Parathyroid adenoma (tissue), 2 donors: Measurements from ENCODE around the gene SEMA5B.
A peak's percentile ranks its signal among the peaks of the same experiment; 100 is the strongest.

Experiments
- H2AFZ ChIP-seq: fragments of 300-600 bp; sonication (generic); one replicate; pipeline ENCODE4 v1.7.0; 2017; ENCODE audit warnings: antibody characterized with exemption, mild to moderate bottlenecking
- H3K27ac ChIP-seq: fragments of 300-600 bp; sonication (generic); one replicate; pipeline ENCODE4 v1.7.0; 2017
- H3K27me3 ChIP-seq: fragments of 300-600 bp; sonication (generic); one replicate; pipeline ENCODE4 v1.7.0; 2017; ENCODE audit warnings: low read length; ENCODE audit not compliant: control insufficient read depth, insufficient read depth
- H3K36me3 ChIP-seq: fragments of 300-600 bp; sonication (generic); one replicate; pipeline ENCODE4 v1.7.0; 2017; ENCODE audit warnings: low read length; ENCODE audit not compliant: control insufficient read depth, insufficient read depth
- H3K4me1 ChIP-seq: fragments of 300-600 bp; sonication (generic); one replicate; pipeline ENCODE4 v1.7.0; 2017; ENCODE audit warnings: control low read depth
- H3K4me2 ChIP-seq: fragments of 300-600 bp; sonication (generic); one replicate; pipeline ENCODE4 v1.7.0; 2017; ENCODE audit warnings: low read length
- H3K4me3 ChIP-seq: fragments of 300-600 bp; sonication (generic); one replicate; pipeline ENCODE4 v1.7.0; 2017; ENCODE audit warnings: low read depth, low read length
- H3K79me2 ChIP-seq: fragments of 300-600 bp; sonication (generic); one replicate; pipeline ENCODE4 v1.7.0; 2017; ENCODE audit warnings: control low read depth
- H3K9ac ChIP-seq: fragments of 300-600 bp; sonication (generic); one replicate; pipeline ENCODE4 v1.7.0; 2017; ENCODE audit warnings: mild to moderate bottlenecking
- H3K9me3 ChIP-seq: fragments of 300-600 bp; sonication (generic); one replicate; pipeline ENCODE4 v1.7.0; 2017; ENCODE audit warnings: low read length; ENCODE audit not compliant: control insufficient read depth
- TF ChIP-seq, protein P1 (sequence below): fragments of 300-600 bp; sonication (generic); IDR thresholded peaks from one replicate; pipeline ENCODE4 v1.7.0; 2017; ENCODE audit warnings: antibody characterized with exemption, mild to moderate bottlenecking
- donor health status: primary hyperparathyroidism.

The SEMA5B gene

GRCh38 chr3:123075359-123075758 is 47.8 kb upstream of the SEMA5B start:
- Histone ChIP-seq H3K27ac (no peak overlapping the region), H3K36me3 (no peaks in the 10 kb centered on the region), H3K4me2 (no peak overlapping the region), H3K79me2 (peaks cover 7% of the 10 kb centered on the region), H3K27me3 (no peaks in the 10 kb centered on the region), H3K4me1 (peaks cover 16% of the 10 kb centered on the region), H3K4me3 (no peak overlapping the region), H3K9ac (no peak overlapping the region), H2AFZ (no peak overlapping the region), H3K9me3 (no peaks in the 10 kb centered on the region)
- TF ChIP-seq, protein P1, sequence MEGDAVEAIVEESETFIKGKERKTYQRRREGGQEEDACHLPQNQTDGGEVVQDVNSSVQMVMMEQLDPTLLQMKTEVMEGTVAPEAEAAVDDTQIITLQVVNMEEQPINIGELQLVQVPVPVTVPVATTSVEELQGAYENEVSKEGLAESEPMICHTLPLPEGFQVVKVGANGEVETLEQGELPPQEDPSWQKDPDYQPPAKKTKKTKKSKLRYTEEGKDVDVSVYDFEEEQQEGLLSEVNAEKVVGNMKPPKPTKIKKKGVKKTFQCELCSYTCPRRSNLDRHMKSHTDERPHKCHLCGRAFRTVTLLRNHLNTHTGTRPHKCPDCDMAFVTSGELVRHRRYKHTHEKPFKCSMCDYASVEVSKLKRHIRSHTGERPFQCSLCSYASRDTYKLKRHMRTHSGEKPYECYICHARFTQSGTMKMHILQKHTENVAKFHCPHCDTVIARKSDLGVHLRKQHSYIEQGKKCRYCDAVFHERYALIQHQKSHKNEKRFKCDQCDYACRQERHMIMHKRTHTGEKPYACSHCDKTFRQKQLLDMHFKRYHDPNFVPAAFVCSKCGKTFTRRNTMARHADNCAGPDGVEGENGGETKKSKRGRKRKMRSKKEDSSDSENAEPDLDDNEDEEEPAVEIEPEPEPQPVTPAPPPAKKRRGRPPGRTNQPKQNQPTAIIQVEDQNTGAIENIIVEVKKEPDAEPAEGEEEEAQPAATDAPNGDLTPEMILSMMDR = no peak

DNA sequence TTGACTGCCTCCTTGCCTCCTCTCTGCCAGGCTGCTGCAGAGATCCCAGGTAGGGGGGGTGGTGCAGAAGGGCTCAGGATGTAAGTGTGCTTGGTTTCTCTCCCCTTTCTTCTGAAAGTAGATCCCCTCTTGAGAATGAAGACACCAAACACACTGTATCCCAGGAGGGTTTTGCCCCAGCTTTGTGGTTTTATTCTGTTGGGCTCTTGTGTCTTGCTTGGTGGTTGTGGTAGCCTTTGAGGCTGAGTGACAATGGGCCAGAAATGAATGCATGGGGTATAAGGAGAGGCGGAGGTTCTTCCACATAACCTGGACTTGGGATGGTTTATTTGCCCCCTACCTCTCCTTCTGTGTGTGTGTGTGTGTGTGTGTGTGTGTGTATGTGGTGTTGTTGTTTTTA is 45.0 kb upstream of the SEMA5B start:
- Histone ChIP-seq H3K9me3 (no peaks in the 10 kb centered on the region), H2AFZ (no peak overlapping the region), H3K4me3 (no peak overlapping the region), H3K79me2 (peaks cover 5% of the 10 kb centered on the region), H3K36me3 (no peaks in the 10 kb centered on the region), H3K27ac (no peak overlapping the region), H3K4me2 (peak overlapping the region; percentile 25), H3K9ac (no peak overlapping the region), H3K4me1 (peaks cover 16% of the 10 kb centered on the region), H3K27me3 (no peaks in the 10 kb centered on the region)
- TF ChIP-seq, protein P1 = no peak

GRCh38 chr3:123072152-123072551 is 44.6 kb upstream of the SEMA5B start:
- Histone ChIP-seq H2AFZ (no peak overlapping the region), H3K27ac (no peak overlapping the region), H3K36me3 (no peaks in the 10 kb centered on the region), H3K4me3 (no peak overlapping the region), H3K4me1 (peaks cover 16% of the 10 kb centered on the region), H3K27me3 (no peaks in the 10 kb centered on the region), H3K9me3 (no peaks in the 10 kb centered on the region), H3K4me2 (peak overlapping the region; percentile 25), H3K9ac (no peak overlapping the region), H3K79me2 (peaks cover 8% of the 10 kb centered on the region)
- TF ChIP-seq, protein P1 = no peak

DNA sequence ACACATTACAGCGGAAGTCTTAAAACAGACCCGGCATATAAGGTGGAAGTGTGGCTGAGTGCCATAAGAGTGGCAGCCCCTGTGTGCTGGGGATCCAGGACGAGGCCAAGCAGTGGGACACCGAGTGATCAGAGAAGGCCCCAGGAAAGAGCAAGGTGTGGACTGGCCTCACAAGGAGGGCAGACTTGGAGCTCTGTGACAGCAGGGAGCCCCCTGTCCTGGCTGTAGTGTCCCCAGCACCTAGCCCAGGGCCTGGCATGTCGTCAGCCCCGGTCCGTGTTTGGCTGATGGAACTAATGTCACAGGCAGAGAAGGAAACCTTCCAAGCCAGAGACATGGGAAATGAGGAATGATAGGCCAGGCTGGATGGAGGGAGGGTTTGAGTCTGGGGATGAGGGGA is 44.0 kb upstream of the SEMA5B start:
- Histone ChIP-seq H3K27me3 (no peaks in the 10 kb centered on the region), H3K79me2 (peaks cover 10% of the 10 kb centered on the region), H3K4me2 (peak overlapping the region; percentile 51), H3K27ac (no peak overlapping the region), H3K36me3 (no peaks in the 10 kb centered on the region), H2AFZ (no peak overlapping the region), H3K4me1 (peaks cover 11% of the 10 kb centered on the region), H3K4me3 (no peak overlapping the region), H3K9me3 (no peaks in the 10 kb centered on the region), H3K9ac (no peak overlapping the region)
- TF ChIP-seq, protein P1 = no peak

GRCh38 chr3:123071146-123071545 is 43.6 kb upstream of the SEMA5B start:
- H2AFZ ChIP-seq = no peak overlapping the region
- TF ChIP-seq, protein P1 = no peak
- no peak overlapping the region for H3K4me3 ChIP-seq
- H3K9me3 ChIP-seq = no peaks in the 10 kb centered on the region
- H3K9ac ChIP-seq = no peak overlapping the region
- peaks cover 7% of the 10 kb centered on the region for H3K4me1 ChIP-seq
- H3K27me3 ChIP-seq = no peaks in the 10 kb centered on the region
- H3K36me3 ChIP-seq = no peaks in the 10 kb centered on the region
- H3K4me2 ChIP-seq = no peak overlapping the region
- H3K27ac ChIP-seq = no peak overlapping the region
- H3K79me2 ChIP-seq = peaks cover 10% of the 10 kb centered on the region
